ENCODE data around the gene LRRC41.

GRCh38 chr1:46315669-46316403 is 12.4 kb upstream of the LRRC41 start:
- TF ChIP-seq EZH2 (IDR thresholded peaks at IDR 0.05; ENCODE audit: low read depth) (no peak), CTCF (conservative IDR thresholded peaks at IDR 0.05) (no peak)
